ENCODE data around the gene SHE. TPM values are rescaled to one million over a fixed set of nuclear protein-coding genes. Genes with fewer than 3 reads are reported as not detected.

Gene SHE
- total RNA-seq, 3 donors from 2014 or later = 6.3 to 21.3 (median 21.3) TPM

- Histone ChIP-seq H3K27me3 (no peaks in the 10 kb centered on the region), H3K4me3 (no peak overlapping the region), H3K36me3 (no peaks in the 10 kb centered on the region), H3K27ac (no peak overlapping the region), H3K4me1 (no peaks in the 10 kb centered on the region), H3K9me3 (no peaks in the 10 kb centered on the region)
- intact Hi-C loops (cut with DNase I; ENCODE audit: low total_unique reads) = no loop called here
- TF ChIP-seq CTCF (IDR thresholded peaks at IDR 0.05) (peak in 2 of 3 donors; percentile 20 to 23), POLR2AphosphoS5 (IDR thresholded peaks at IDR 0.05) (no peak)
- no peak for DNase-seq (ENCODE audit: low spot score in 2 of 2)
These were observed 35.2 kb downstream of the SHE start for GRCh38 chr1:154466921-154467417.

DNA sequence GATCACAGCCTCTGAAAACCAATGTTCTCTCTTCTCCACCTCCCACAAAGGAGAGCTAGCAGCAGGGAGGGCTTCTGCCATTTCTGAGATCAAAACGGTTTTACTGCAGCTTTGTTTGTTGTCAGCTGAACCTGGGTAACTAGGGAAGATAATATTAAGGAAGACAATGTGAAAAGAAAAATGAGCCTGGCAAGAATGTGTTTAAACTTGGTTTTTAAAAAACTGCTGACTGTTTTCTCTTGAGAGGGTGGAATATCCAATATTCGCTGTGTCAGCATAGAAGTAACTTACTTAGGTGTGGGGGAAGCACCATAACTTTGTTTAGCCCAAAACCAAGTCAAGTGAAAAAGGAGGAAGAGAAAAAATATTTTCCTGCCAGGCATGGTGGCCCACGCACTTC lies 36.0 kb downstream of the SHE start:
- Histone ChIP-seq H3K4me1 (no peaks in the 10 kb centered on the region), H3K9me3 (no peaks in the 10 kb centered on the region), H3K27ac (peak overlapping the region in 1 of 2 donors; percentile 15), H3K27me3 (no peaks in the 10 kb centered on the region), H3K4me3 (no peak overlapping the region), H3K36me3 (no peaks in the 10 kb centered on the region)
- DNase-seq (ENCODE audit: low spot score in 2 of 2) = no peak
- no peak for TF ChIP-seq CTCF (IDR thresholded peaks at IDR 0.05)
- no peak for TF ChIP-seq POLR2AphosphoS5 (IDR thresholded peaks at IDR 0.05)
- TF ChIP-seq POLR2A (IDR thresholded peaks at IDR 0.05) = no peak
- intact Hi-C loops (cut with DNase I; ENCODE audit: low total_unique reads) = no loop called here

- Histone ChIP-seq H3K4me1 (no peaks in the 10 kb centered on the region), H3K27ac (peak overlapping the region in 1 of 2 donors; percentile 15), H3K9me3 (no peaks in the 10 kb centered on the region), H3K4me3 (no peak overlapping the region), H3K36me3 (no peaks in the 10 kb centered on the region), H3K27me3 (no peaks in the 10 kb centered on the region)
- intact Hi-C loops (cut with DNase I; ENCODE audit: low total_unique reads) = no loop called here
- TF ChIP-seq POLR2AphosphoS5 (IDR thresholded peaks at IDR 0.05) (no peak), CTCF (IDR thresholded peaks at IDR 0.05) (no peak), POLR2A (IDR thresholded peaks at IDR 0.05) (no peak)
- DNase-seq (ENCODE audit: low spot score in 2 of 2) = no peak
These were observed 36.5 kb downstream of the SHE start for GRCh38 chr1:154465621-154466195.

GRCh38 chr1:154463512-154463990 lies 38.7 kb downstream of the SHE start:
- H3K4me1 ChIP-seq = no peaks in the 10 kb centered on the region
- intact Hi-C loops (cut with DNase I; ENCODE audit: low total_unique reads) = no loop called here
- no peaks in the 10 kb centered on the region for H3K36me3 ChIP-seq

More at GRCh38 chr1:154463512-154463990, 38.7 kb downstream of the SHE start:
- Histone ChIP-seq H3K27ac (peak overlapping the region in 1 of 2 donors; percentile 66), H3K9me3 (no peaks in the 10 kb centered on the region), H3K27me3 (no peaks in the 10 kb centered on the region), H3K4me3 (no peak overlapping the region)
- TF ChIP-seq CTCF (IDR thresholded peaks at IDR 0.05) = no peak
- no peak for DNase-seq (ENCODE audit: low spot score in 2 of 2)
